Fibroblast of skin of back (primary cell): ENCODE data around the gene ATG7. TPM values are rescaled to one million over a fixed set of nuclear protein-coding genes. Genes with fewer than 3 reads are reported as not detected.

Source experiments
- DNase-seq: peaks from one replicate; pipeline ENCODE4 v3.0.0-alpha.2; 2013
- polyA plus RNA-seq, 2 experiments: library from polyadenylated mRNA; unstranded; fragments of 120-200 nt; gene quantifications; one replicate each; pipeline ENCODE4 v1.2.1, GENCODE V29; 2013; ENCODE audit not compliant: insufficient read length in 2 of 2

ATG7 gene, protein sequence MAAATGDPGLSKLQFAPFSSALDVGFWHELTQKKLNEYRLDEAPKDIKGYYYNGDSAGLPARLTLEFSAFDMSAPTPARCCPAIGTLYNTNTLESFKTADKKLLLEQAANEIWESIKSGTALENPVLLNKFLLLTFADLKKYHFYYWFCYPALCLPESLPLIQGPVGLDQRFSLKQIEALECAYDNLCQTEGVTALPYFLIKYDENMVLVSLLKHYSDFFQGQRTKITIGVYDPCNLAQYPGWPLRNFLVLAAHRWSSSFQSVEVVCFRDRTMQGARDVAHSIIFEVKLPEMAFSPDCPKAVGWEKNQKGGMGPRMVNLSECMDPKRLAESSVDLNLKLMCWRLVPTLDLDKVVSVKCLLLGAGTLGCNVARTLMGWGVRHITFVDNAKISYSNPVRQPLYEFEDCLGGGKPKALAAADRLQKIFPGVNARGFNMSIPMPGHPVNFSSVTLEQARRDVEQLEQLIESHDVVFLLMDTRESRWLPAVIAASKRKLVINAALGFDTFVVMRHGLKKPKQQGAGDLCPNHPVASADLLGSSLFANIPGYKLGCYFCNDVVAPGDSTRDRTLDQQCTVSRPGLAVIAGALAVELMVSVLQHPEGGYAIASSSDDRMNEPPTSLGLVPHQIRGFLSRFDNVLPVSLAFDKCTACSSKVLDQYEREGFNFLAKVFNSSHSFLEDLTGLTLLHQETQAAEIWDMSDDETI
- polyA plus RNA-seq (2013, experiment 1 of 2; ENCODE audit: insufficient read length): 20.8 TPM
- 18.2 TPM for polyA plus RNA-seq (2013, experiment 2 of 2; ENCODE audit: insufficient read length)

DNA sequence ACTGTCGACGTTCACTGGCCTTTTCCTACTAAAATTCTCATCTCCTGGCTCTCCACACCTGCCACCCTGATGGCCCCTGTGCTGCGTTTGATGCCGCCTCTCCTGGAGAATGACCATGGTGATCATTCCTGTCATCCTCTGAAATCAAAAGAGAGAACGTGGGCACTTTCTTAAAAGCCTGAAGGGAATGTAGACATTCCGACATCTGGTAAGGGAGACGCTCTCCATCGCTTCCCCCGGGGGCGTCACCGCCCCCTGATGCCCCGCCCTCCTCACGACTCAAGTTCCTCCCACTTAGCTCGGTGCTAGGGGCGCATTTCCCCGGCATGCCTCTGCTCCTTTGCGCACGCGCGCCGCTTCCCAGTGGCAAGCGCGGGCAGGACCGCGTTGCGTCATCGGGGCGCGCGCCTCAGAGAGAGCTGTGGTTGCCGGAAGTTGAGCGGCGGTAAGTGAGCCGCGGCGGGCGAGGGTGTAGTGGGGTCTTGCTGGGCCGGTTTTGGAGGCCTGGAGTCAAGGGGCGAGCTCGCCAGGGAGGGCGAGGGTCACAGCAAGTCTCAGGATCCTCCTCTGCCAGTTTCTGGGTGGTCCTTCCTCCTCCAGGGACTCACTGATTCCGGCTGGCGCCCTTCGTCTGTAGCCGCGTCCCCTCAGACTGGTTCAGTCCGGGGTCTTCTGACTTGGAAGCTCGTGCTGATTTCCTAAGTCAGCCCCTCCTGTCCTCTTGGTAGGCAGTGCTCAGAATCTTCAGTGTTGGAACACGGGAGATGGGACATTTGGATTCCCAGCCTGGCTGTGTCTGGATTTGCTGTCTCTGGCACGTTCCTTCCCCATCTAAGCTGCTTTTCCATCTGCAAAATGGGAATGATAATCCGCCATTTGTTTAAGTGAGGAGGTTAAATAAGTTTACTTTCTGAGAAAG lies at the start of gene ATG7:
Gene ATG7, plus strand, starts transcription at position 412 of the 919 bp plus-strand sequence. CDS start 26,299 bp downstream, outside the sequence.
- DNase-seq: peak; percentile 96

DNA sequence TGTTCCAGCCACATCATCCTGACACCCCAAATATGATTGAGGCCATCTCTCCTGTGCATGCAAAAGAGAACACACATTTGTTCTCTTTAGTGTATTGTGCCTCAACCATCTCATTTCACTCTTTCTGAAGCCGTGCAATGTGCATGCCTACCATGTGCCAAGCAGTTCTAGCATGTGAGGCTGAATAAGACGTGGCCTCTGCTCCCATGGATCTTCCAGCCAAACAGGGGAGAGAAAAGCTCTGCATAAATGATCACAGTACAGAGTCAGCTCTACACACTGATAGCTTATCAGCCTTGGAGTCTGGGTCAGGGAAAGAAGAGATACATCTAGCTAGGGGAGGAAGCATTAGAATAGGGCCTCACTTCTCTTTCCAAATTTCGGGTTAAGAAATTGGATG lies 48.2 kb upstream of the ATG7 start:
- no peak for DNase-seq

DNA sequence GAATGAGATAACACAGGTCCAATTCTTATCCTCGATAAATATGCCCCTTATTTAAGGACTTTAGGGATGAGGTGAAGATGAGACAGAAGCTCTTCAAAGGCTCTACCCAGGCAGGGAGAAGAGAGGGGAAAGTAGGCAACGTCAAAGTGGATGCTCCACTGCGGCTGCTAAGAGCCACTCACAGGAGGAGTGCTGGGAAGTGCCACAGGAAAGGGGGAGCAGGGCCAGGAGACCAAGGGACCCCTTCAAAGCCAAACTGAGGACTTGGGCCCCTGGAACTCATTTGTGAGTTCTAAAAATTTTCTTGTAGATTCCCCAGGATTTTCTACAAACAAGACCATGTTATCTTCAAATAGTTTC lies 47.3 kb upstream of the ATG7 start:
- no peak for DNase-seq

DNA sequence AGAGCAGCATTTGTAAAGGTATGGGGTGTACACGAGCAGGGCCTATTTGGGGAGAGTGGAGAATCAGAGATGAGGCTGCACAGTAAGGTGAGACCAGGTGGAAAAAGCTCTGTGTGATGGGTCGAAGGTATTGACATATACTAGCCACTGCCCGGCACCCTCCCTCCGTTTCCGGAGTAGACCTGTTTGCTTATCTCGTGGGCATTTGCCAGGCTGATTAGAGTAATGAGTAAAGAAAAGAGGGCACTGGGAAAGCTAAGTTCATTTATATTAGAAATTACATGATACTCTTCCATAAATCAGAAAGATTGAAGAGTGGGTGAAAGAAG lies 46.2 kb upstream of the ATG7 start:
- no peak for DNase-seq

DNA sequence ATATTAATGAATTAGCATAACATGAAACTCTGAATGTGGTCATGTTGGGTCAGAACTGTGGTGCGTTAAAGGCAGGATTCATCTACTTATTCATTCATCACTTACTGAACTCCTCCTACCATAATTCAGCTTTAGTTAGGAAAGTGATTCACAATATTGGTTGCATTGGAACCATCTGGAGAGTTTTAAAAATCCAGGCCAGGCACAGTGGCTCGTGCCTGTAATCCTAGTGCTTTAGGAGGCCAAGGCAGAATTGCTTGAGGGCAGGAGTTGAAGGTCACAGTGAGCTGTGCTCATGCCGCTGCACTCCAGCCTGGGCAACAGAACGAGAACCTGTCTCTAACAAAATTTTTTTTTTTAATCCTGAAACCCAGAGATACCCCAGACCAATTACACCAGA lies 44.2 kb upstream of the ATG7 start:
- no peak for DNase-seq

DNA sequence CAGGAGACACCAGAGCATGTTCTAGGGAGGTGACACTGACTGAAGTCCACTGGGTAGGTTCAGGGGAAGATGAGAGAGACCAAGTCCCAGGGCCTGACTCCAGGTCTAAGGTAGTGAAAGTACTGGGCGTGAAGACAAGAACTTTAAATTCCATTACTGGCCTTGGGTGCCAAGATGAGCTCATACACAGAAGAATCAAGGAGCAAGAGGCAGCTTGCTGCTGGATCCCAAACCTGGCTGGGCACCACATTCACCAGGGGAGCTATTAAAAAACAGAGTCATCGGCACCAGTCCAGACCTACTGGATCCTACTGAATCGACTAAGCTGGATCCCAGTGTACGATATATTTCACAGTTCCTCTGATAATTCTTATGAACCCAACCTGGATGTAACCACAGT lies 42.1 kb upstream of the ATG7 start:
- no peak for DNase-seq

DNA sequence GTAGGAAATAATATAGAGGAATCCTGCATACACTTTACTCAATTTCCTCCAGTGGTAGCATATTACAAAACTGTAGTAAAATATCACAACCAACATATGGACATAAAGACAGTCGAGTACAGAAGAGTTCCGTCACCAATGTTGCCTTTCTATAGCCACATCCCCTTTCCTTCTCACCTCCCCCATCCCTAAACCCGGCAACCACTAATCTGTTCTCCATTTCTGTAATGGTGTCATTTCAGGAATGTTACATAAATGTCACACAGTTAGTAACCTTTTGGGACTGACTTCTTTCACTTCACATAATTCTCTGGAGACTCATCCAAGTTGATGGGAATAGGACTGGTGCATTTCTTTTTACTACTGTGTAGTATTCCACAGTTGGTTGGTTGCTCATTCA lies 41.4 kb upstream of the ATG7 start:
- DNase-seq: no peak

DNA sequence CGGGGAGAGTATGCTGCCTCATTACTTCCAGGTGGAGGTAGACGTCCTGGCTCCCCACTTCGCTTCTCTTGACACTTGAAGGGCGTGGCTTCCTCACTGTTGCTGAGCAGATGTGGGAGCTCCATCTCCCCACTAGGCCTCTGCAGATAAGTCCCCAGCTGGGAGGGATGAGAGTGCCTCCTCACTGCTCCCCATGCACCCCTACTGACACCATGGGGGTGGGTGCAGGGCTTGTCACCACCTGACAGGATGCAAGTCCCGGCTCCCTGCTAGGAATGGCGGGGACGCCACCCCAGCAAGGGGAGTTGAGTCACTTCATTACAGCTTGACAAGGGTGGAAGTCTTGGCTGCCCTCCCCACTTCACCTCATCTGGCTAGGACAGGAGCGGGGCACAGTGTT lies 36.8 kb upstream of the ATG7 start:
- no peak for DNase-seq

DNA sequence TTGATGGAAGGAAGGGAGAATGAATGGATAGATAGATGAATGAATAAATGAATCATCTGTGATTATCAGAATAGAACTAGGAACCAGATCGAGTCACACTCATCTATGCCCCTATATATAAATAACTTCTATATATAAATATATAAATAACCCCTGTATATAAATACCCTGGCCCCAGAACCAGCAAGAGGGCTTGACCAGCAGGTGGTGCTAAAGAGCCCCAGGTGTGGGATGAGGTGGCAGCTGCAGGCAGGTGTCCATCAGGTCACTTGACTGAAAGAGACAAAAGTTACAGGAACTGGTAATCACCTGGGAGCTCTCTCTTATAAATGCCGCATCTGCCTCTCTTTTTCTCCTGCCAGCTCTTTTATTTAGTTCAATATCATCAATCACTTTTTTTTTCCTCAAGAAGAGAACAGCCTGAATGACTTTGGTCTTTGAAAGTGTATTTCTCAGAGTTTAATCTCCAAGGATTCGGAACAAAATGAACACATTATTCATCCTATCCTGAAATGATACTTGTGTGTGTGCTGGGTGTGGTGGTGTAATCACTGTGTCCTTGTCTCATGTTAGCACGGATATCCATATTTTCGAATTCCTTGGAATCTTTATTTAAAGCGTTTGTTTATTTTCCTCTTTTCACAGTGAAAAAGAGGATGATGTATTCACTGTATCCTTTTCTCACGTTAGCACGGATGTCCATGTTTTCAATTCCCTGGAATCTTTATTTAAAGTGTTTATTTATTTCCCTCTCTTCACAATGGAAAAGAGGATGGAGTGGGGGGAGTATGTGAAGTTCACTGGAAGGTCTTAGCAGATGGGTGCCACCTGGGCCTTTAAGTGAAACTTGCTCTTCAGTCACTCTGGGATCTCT lies 35.4 kb upstream of the ATG7 start:
- peak; percentile 85 for DNase-seq

DNA sequence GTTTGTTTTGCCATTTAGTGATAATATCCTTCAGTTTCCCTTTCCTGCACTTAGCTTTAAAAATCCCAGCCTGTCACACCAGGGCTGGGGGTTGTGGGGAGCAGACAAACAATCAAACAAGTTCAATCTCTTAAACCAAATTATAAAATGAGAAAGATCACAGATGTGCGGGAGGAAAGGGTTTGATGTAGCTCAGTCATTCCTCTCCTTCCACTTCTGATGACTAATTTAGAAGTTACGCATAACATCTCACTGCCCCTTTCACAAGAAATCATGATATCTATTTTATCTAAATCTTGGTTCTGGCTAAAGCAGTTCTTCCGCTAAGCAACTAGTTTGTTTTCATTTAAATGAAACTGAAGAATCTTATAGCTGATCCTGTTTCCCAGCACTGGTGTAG lies 34.1 kb upstream of the ATG7 start:
- peak; percentile 93 for DNase-seq

DNA sequence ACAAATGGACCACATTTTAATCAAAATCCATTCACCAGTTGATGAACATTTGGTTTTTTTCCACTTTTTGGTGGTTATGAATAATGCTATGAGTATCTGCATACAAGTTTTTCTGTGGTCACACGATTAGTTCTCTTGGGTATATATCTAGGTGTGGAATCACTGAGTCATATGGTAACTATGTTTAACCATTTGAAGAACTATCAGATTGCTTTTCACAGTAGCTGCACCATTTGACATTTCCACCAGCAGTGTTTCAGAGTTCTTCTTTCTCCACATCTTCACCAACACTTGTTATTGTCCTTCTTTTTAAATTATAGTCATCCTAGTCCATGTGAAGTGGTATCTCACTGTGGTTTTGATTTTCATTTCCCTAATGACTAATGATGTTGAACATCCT lies 33.3 kb upstream of the ATG7 start:
- peak; percentile 94 for DNase-seq

DNA sequence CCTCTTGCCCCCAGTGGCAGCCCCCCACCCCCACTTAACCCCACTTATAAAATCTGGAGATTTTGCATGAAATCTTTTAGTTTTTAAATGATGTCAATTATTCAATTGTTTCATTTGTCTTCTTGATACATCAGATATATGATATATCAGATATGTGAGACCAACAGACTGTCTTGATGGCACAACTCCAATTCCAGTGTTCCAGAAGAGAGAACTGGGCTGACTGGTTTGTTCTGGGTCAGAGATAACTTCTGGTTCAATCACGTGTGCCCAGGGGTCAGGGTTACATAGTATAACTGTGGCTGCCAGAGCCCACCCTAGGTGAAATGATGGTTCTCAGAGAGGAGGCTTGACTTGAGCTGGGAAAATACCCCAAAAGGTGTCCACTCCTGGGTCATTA lies 32.4 kb upstream of the ATG7 start:
- DNase-seq: no peak

DNA sequence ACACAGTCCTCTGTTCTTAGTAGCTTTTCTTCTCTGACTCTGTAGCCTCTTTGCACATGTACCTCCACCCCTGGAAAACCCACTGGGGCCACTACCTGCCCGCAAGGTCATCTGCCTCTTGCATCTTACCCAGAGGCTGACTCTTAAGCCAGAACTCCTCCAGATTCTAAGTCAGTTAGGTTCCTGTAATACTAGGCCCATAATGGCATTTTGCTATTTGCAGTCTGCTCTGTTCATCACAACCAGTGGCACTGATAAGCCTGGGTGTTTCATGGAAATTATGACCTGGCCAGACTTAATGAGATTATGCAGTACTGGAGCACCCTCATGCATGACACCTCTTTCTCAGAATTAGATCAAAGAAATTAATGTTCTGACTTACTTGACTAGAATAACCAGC lies 31.7 kb upstream of the ATG7 start:
- DNase-seq: no peak

DNA sequence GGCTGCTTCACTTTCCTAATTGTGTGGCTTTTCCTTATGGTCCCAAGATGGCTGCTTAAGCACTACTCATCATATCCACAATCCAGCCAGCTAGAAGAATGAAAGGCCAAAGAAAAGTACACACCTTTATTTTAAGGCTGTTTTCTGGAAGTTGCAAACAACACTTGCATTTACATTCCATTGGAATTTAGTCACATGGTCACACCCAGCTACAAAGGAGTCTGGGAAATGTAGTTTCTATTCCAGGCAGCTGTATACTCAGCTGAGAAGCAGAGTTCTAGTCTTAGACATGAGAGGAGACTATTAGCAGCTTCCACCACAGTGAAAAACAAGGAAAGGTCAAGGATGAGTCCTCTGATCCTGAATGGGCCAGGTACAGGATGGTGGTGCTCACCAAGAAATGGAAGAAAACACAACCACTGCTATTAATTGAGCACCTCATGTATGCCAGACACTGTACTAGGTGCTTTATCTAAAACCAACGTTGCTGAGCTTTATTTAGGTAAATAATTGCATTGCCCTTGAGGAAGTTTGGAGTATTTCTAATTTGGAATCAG lies 28.0 kb upstream of the ATG7 start:
- DNase-seq: peak; percentile 50

DNA sequence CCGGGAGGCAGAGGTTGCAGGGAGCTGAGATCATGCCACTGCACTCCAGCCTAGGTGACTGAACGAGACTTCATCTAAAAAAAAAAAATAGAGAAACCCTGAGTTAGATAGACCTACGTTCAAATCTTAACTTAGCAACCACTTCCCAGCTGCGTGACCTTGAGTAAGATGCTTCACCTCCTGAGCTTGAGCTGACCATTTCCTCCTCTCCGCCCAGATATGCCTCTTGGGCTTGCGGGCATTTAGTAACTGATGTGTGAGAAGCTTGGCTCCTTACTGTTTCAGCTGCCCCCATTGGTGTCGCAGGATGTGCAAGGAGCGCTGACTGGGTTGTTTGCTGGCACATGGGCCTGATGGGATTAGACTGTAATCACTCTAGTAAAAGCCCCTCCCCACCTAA lies 26.9 kb upstream of the ATG7 start:
- DNase-seq: no peak

DNA sequence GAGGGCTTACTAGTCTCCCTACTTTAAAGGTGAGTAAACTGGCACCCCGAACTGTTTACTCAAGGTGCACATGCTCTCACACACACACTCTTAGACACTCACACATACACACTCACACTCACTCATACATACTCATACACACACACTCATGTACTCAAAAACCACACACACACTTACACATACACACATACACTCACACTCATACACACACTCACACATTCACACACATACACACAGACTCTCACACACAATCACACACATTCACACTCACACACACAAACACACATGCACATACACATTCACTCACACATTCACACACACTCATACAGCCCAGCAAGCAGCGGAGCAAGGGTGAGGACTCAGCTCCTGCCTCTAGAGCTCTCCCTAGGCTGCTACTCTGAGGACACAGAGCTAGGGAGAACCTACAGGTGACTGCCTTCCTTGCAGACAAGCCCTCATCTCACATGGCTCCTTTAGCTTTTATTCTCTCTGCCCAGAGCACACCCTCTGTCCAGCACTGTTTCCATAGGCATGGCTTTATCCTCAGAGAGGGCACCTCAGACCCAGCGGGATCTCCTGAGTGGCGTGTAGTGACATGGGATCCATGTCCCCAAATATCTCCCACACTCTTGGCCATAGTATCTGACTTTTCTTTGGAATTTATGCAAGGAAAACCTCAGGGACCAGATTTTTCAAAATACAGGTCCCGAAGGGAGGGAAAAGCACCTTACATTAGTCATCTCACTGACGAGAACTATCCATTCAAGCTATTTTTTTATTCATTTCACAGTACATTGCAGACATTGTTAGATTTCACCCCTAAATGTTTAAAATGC lies 26.2 kb upstream of the ATG7 start:
- DNase-seq: no peak

DNA sequence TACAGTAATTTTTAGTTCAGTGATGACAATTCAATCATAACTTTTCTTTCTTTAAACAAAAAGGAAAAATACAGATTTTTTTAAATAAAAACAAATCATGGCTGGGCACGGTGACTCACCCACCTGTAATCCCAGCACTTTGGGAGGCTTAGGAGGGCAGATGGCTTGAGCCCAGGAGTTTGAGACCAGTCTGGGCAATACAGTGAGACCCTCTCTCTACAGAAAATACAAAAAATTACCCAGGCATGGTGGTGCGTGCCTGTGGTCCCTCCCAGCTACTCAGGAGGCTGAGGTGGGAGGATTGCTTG lies 25.6 kb upstream of the ATG7 start:
- peak; percentile 34 for DNase-seq

DNA sequence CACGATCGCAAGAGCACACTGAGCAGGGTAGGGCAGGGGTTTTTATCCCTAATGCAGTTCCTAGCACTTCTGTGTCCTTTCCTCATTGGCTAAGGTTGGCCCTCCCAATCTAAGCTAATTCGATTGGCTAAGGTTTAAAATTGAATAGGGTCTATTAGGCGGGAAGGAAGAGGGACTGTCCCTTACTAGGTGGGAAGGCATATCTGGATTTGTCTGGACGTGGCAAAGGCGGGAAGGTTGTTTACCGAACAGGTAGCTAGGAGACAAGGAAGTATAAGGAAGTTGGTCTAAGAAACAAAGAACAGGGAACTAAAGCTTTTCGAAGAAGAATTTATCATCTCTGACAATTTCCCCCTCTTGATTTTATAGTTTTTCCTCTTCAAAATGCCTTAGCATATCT lies 24.8 kb upstream of the ATG7 start:
- DNase-seq: no peak

DNA sequence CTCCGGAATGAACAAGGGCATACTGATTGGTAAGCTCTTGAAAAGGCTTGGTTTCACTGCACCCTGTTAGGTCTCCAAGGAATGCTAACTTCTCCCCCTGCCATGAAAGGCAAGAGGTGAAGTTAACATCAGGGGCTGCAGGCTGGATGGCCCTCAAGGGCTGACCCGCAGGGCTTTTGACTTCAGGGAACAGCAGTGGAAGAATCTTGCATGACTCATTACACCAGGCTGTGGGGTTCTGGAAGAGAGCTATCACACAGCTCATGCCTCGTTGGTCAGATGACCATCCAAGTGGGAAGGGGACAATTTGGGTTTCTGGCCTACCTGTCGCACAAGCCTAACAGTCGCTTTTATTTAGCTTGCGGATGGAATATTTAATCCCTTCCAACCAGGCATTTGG lies 23.6 kb upstream of the ATG7 start:
- DNase-seq: no peak

DNA sequence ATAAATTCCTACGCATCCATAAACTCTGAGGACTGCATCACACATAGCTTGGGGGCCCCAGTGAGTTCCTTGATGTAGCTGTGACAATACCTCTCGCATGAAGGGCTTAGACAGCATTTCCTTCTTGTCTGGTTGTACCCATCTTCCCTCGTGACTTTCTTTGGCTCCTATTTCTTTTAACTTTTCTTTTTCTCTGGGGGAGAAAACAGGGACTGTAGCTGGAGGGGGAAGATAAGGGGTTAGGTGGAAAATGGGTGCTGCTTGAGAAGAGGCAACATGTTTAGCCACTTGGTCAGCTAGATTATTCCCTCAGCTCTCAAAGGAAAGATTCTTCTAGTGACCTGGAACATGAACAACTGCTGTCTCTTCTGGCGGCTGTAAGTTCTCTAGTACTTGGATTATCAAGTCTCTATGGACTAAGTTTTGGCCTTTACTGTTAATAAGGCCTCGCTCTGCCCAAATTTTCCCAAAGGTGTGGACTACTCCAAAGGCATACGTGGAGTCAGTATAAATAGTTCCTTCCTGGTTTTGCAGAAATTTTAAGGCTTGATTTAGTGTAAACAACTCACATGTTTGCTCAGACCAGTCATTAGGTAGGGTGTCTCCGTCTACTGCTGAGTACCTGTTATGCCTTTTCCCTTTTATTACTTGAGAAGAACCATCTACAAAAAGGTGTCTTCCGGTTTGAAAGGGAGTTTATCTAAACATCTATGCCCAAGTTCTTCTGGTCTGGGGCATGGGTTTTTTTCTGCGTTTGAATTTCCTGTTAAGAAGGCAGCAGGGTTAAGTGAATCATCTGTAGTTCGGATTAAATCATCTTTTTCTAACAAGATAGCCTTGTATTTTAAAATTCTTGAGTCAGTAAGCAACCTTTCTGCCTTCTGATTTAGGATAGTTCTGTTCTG lies 21.0 kb upstream of the ATG7 start:
- no peak for DNase-seq
